MM.1S (cell line): ENCODE results near the gene VEGFB.
A peak's percentile ranks its signal among the peaks of the same experiment; 100 is the strongest.

Experiments
- DNase-seq: peaks from one replicate; pipeline ENCODE4 v3.0.0-alpha.2; 2015
- H2AFZ ChIP-seq: fragments of 300-600 bp; sonication (generic); 2 replicates; pipeline ENCODE4 v1.6.0; 2016; ENCODE audit warnings: antibody characterized with exemption, low read length
- H3F3A ChIP-seq: fragments of 300-600 bp; sonication (generic); 2 replicates; pipeline ENCODE4 v1.6.1; 2016; ENCODE audit warnings: mild to moderate bottlenecking, antibody characterized with exemption, low read length, moderate library complexity, mixed read lengths; ENCODE audit not compliant: insufficient read depth
- H3K27ac ChIP-seq: fragments of 300-600 bp; sonication (generic); 2 replicates; pipeline ENCODE4 v1.5.1; 2016; ENCODE audit warnings: mild to moderate bottlenecking, low read length
- H3K27me3 ChIP-seq: fragments of 300-600 bp; sonication (generic); replicated peaks from 2 replicates; pipeline ENCODE4 v1.6.0; 2016; ENCODE audit warnings: low read length; ENCODE audit not compliant: insufficient read depth
- H3K36me3 ChIP-seq: fragments of 300-600 bp; sonication (generic); replicated peaks from 2 replicates; pipeline ENCODE4 v1.6.1; 2016; ENCODE audit warnings: mild to moderate bottlenecking, low read length, mixed read lengths; ENCODE audit not compliant: insufficient read depth
- H3K4me1 ChIP-seq: fragments of 300-600 bp; sonication (generic); 2 replicates; pipeline ENCODE4 v1.6.1; 2016; ENCODE audit warnings: low read length, mixed read lengths
- H3K4me2 ChIP-seq: fragments of 300-600 bp; sonication (generic); 2 replicates; pipeline ENCODE4 v1.6.0; 2016; ENCODE audit warnings: low read depth, low read length
- H3K4me3 ChIP-seq: fragments of 300-600 bp; sonication (generic); 2 replicates; pipeline ENCODE4 v1.5.1; 2016; ENCODE audit warnings: low read length, mixed read lengths
- H3K79me2 ChIP-seq: fragments of 300-600 bp; sonication (generic); 2 replicates; pipeline ENCODE4 v1.6.1; 2016; ENCODE audit warnings: mixed run types, low read length, mixed read lengths
- H3K9ac ChIP-seq: fragments of 300-600 bp; sonication (generic); 2 replicates; pipeline ENCODE4 v1.6.1; 2016; ENCODE audit warnings: low read length, mixed read lengths
- H3K9me2 ChIP-seq: fragments of 300-600 bp; sonication (generic); replicated peaks from 2 replicates; pipeline ENCODE4 v1.6.1; 2016; ENCODE audit warnings: mild to moderate bottlenecking, low read length, mixed read lengths; ENCODE audit not compliant: insufficient read depth
- H3K9me3 ChIP-seq: fragments of 300-600 bp; sonication (generic); replicated peaks from 2 replicates; pipeline ENCODE4 v1.6.1; 2016; ENCODE audit warnings: mild to moderate bottlenecking, low read length, mixed read lengths; ENCODE audit not compliant: insufficient read depth
- H4K20me1 ChIP-seq: fragments of 300-600 bp; sonication (generic); 2 replicates; pipeline ENCODE4 v1.6.1; 2016; ENCODE audit warnings: mild to moderate bottlenecking, low read length, moderate library complexity, mixed read lengths; ENCODE audit not compliant: insufficient read depth
- EZH2 ChIP-seq: fragments of 300-600 bp; sonication (generic); optimal IDR thresholded peaks from 2 replicates; pipeline ENCODE3; 2017; ENCODE audit warnings: low read depth, mild to moderate bottlenecking, antibody characterized with exemption, low read length, mixed read lengths
- EZH2phosphoT487 ChIP-seq: fragments of 300-600 bp; sonication (generic); IDR thresholded peaks from 2 replicates; pipeline ENCODE4 v1.6.1; 2018; ENCODE audit warnings: antibody characterized with exemption, low read length
- TF ChIP-seq, protein P1 (sequence below): fragments of 300-600 bp; sonication (generic); IDR thresholded peaks from 2 replicates; pipeline ENCODE4 v1.5.1; 2016; ENCODE audit warnings: antibody characterized with exemption, low read length, mixed read lengths

The VEGFB gene

DNA sequence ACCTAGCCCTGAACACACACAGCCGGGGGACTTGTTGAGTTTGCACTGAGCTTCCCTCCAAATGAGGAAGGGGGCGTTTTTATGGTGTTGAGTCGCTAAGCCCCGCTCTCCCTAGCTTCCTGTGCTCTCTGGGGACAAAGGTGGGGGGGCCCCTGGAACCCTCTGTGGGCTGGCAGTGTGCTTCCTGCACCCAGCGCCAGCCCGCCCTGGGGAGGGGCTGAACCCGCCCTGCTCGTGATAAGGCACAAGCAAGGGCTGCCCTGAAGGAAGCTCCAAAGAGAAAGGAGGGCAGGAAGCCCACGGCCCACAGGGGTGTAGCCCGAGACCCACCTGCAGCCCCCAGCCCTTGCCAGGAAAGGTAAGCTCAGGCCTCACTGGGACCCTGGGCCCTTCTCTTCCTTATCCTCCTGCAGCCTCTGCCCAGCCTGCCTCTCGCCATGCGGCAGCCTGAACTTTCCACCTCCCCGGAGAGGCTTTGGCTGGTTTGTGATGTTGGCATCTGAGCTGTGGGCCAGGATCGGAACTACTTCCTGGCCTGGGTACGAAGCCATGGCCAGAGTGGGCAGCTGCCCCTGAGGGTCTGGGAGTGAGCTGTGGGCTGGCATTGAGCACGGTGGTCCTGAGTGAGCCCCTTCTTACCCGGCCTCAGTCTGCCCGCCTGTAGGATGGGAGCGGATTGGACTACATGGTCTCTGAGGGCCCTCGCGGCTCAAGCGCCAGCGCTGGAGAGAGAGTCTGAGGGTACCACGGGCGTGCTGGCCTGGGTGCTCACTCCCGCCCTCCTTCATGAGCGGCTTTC is 27.7 kb upstream of the VEGFB start, which contains the start of gene FERMT3:
FERMT3 (plus strand) TSS at position 265 of the 799 bp plus-strand sequence. CDS start 644 bp downstream, outside the sequence.
- H3K27ac ChIP-seq, result peak within 1 kb of the TSS; percentile 56; the same call in 1 of the 2 replicates
- H2AFZ ChIP-seq, result peak within 1 kb of the TSS; percentile 37; the same call in 1 of the 2 replicates
- H4K20me1 ChIP-seq, result no peaks in the 10 kb centered on the region
- peak; percentile 46 for DNase-seq
- peaks cover 19% of the 10 kb centered on the region for H3K79me2 ChIP-seq
- H3F3A ChIP-seq, result no peaks in the 10 kb centered on the region; the same call in 1 of the 2 replicates
- H3K9me2 ChIP-seq, result no peaks in the 10 kb centered on the region
- TF ChIP-seq, protein P1, sequence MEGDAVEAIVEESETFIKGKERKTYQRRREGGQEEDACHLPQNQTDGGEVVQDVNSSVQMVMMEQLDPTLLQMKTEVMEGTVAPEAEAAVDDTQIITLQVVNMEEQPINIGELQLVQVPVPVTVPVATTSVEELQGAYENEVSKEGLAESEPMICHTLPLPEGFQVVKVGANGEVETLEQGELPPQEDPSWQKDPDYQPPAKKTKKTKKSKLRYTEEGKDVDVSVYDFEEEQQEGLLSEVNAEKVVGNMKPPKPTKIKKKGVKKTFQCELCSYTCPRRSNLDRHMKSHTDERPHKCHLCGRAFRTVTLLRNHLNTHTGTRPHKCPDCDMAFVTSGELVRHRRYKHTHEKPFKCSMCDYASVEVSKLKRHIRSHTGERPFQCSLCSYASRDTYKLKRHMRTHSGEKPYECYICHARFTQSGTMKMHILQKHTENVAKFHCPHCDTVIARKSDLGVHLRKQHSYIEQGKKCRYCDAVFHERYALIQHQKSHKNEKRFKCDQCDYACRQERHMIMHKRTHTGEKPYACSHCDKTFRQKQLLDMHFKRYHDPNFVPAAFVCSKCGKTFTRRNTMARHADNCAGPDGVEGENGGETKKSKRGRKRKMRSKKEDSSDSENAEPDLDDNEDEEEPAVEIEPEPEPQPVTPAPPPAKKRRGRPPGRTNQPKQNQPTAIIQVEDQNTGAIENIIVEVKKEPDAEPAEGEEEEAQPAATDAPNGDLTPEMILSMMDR, result no peak
- TF ChIP-seq EZH2phosphoT487 (no peak), EZH2 (no peak)
- no peaks in the 10 kb centered on the region for H3K27me3 ChIP-seq
- H3K4me3 ChIP-seq, result peak within 1 kb of the TSS; percentile 70
- peak within 1 kb of the TSS; percentile 74 for H3K4me2 ChIP-seq
- peaks cover 8% of the 10 kb centered on the region; the same call in 1 of the 2 replicates for H3K36me3 ChIP-seq
- peaks cover 10% of the 10 kb centered on the region for H3K4me1 ChIP-seq
- H3K9me3 ChIP-seq, result no peaks in the 10 kb centered on the region
- H3K9ac ChIP-seq, result peak within 1 kb of the TSS; percentile 67

DNA sequence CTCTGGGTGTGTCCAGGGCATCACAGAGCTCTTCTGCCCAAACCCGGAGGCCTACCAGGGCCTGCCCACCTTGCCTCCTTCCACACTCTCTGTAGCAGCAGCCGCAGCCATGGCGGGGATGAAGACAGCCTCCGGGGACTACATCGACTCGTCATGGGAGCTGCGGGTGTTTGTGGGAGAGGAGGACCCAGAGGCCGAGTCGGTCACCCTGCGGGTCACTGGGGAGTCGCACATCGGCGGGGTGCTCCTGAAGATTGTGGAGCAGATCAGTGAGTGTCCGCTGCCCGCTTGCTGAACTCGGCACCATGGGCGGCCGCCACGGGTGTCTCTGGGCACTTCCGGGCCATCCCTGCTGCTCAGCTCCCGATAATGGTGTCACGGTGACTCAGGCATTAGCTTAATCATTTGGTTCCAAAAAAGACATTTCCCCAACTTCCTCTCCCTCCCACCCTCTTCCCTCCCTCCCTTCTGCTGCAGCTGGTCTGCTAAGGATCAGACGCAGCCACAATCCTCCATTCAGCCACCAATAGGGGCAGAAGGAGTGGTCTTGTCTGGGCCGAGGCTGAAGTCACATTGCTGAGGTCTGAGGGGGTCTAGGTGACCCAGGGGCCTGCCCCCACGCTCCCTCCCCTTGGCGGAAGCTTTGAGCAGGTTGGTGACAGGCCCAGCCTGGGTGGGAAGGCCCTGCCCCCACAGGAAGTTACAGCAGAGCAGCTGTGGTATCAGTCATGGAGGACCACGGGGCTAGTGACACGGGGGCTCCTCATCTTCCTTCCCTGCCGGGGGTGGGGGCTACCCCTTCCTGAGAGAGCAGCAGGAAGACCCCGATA is 26.9 kb upstream of the VEGFB start:
- peak overlapping the region; percentile 56; the same call in 1 of the 2 replicates for H3K27ac ChIP-seq
- H3K9ac ChIP-seq, result peak overlapping the region; percentile 67; the same call in 1 of the 2 replicates
- no peaks in the 10 kb centered on the region for H3K9me3 ChIP-seq
- H3K4me1 ChIP-seq, result peaks cover 10% of the 10 kb centered on the region
- DNase-seq, result no peak
- no peaks in the 10 kb centered on the region; the same call in 1 of the 2 replicates for H3F3A ChIP-seq
- H3K4me2 ChIP-seq, result peak overlapping the region; percentile 74
- H4K20me1 ChIP-seq, result no peaks in the 10 kb centered on the region
- H3K9me2 ChIP-seq, result no peaks in the 10 kb centered on the region
- H3K79me2 ChIP-seq, result peaks cover 14% of the 10 kb centered on the region
- H3K4me3 ChIP-seq, result peak overlapping the region; percentile 70
- no peaks in the 10 kb centered on the region for H3K27me3 ChIP-seq
- peaks cover 6% of the 10 kb centered on the region; the same call in 1 of the 2 replicates for H3K36me3 ChIP-seq
- TF ChIP-seq EZH2phosphoT487 (no peak), EZH2 (no peak)
- TF ChIP-seq, protein P1, result no peak
- peak overlapping the region; percentile 37; the same call in 1 of the 2 replicates for H2AFZ ChIP-seq

DNA sequence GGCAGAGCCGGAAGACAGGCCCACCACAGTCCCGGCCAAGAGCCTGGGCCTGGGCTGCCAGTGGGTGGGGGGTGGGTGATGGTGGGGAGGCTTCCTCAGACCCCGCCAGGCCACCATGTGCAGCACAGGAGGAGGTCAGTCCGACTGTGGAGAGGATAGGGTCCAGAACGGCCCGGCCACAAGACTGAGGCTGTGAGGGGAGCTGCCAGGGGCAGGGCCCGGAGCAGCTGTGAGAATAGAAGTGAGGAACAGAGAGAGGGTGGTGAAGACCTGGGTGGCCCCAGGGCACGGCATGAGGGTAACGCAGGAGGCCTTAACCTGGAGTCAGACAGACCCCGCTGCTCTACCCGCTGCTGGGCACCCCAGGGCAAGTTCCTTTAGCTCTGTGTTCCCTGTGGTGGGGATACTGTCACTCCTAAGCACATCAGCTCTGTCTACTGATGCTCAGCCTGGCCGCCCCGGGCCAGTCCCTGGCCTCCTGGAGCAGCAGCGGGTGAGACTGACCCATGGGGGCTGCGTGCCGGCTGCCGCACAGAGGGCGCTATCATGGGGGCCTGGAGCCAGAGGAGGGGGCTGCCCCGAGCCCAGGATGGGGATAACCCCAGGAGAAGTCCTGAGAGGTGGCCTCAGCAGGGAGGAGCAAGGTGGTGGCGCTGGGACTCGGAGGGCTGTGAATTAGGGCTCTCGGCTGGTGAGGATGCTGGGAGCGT is 26.1 kb upstream of the VEGFB start:
- no peaks in the 10 kb centered on the region for H3K27me3 ChIP-seq
- H3K79me2 ChIP-seq, result peaks cover 8% of the 10 kb centered on the region
- TF ChIP-seq EZH2phosphoT487 (no peak), EZH2 (no peak)
- TF ChIP-seq, protein P1, result no peak
- H3K4me3 ChIP-seq, result peak overlapping the region; percentile 70
- H3K4me2 ChIP-seq, result peak overlapping the region; percentile 74; the same call in 1 of the 2 replicates
- DNase-seq, result no peak
- no peaks in the 10 kb centered on the region for H4K20me1 ChIP-seq
- peaks cover 10% of the 10 kb centered on the region for H3K4me1 ChIP-seq
- H3K9ac ChIP-seq, result peak overlapping the region; percentile 67; the same call in 1 of the 2 replicates
- no peaks in the 10 kb centered on the region for H3K9me2 ChIP-seq
- 0 out of 2 replicates have a peak overlapping the region, but pooled peaks have one; percentile 37 for H2AFZ ChIP-seq
- no peaks in the 10 kb centered on the region for H3K9me3 ChIP-seq
- peak overlapping the region; percentile 56; the same call in 1 of the 2 replicates for H3K27ac ChIP-seq
- H3K36me3 ChIP-seq, result no peaks in the 10 kb centered on the region
- no peaks in the 10 kb centered on the region; the same call in 1 of the 2 replicates for H3F3A ChIP-seq
